Suprapubic skin (tissue), 3 donors: ENCODE results near the gene HOXB2.

ENCODE experiments used
- POLR2A ChIP-seq, 2 donors: fragments of 450-650 bp; IDR thresholded peaks; one replicate each; pipeline ENCODE4 v1.6.1; 2017; ENCODE audit warnings: antibody characterized with exemption in 2 of 2, mild to moderate bottlenecking in 2 of 2, moderate library complexity in 2 of 2
- TF ChIP-seq, protein P1 (sequence below), 2 donors: fragments of 200-600 bp in 1 of 2; fragments of 450-650 bp in 1 of 2; sonication (generic) in 1 of 2; IDR thresholded peaks; one replicate each; pipeline ENCODE4 v1.5.1; 2016 to 2019; ENCODE audit warnings: antibody characterized with exemption in 2 of 2, mild to moderate bottlenecking in 1 of 2, moderate library complexity in 1 of 2

DNA sequence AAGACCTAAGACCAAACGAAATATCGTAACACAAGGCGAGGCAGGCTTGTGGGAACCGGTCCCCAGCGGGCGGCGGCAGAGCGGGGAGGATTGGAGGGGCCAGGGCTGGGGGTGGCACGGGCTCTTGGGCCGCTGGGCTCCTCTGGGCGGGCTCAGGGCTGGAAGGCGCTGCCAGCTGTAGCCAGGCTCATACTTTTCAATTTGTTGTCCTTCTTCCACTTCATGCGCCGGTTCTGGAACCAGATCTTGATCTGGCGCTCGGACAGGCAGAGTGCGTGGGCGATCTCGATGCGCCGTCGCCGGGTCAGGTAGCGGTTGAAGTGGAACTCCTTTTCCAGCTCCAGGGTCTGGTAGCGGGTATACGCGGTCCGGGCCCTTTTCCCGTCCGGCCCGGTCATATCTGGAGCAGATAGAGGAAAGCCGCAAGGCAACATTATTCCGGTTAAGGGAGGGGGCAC, 47.2 kb upstream of the HOXB2 start:
- TF ChIP-seq, protein P1, sequence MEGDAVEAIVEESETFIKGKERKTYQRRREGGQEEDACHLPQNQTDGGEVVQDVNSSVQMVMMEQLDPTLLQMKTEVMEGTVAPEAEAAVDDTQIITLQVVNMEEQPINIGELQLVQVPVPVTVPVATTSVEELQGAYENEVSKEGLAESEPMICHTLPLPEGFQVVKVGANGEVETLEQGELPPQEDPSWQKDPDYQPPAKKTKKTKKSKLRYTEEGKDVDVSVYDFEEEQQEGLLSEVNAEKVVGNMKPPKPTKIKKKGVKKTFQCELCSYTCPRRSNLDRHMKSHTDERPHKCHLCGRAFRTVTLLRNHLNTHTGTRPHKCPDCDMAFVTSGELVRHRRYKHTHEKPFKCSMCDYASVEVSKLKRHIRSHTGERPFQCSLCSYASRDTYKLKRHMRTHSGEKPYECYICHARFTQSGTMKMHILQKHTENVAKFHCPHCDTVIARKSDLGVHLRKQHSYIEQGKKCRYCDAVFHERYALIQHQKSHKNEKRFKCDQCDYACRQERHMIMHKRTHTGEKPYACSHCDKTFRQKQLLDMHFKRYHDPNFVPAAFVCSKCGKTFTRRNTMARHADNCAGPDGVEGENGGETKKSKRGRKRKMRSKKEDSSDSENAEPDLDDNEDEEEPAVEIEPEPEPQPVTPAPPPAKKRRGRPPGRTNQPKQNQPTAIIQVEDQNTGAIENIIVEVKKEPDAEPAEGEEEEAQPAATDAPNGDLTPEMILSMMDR (IDR thresholded peaks at IDR 0.05), result no peak
- no peak for TF ChIP-seq POLR2A (IDR thresholded peaks at IDR 0.05)
